Gastroesophageal sphincter (tissue), 4 donors: ENCODE measurements around the gene HDAC4. TPM values are rescaled to one million over a fixed set of nuclear protein-coding genes. Genes with fewer than 3 reads are reported as not detected.
A peak's percentile ranks its signal among the peaks of the same experiment; 100 is the strongest.

Source experiments
- ATAC-seq: fragments of 150-250 bp; one replicate; pipeline ENCODE4 v1.9.1; 2016; ENCODE audit warnings: mild to moderate bottlenecking, moderate library complexity
- H3K27ac ChIP-seq, 4 donors: fragments of 200-600 bp; sonication (generic) in 3 of 4; 1 replicate in 3 of 4; 2 replicates in 1 of 4; pipeline ENCODE4 v1.5.1; 2016 to 2019
- H3K27me3 ChIP-seq: fragments of 200-600 bp; sonication (generic); one replicate; pipeline ENCODE4 v1.5.1; 2019
- H3K36me3 ChIP-seq, 2 donors: fragments of 200-600 bp; sonication (generic); one replicate each; pipeline ENCODE4 v1.5.1; 2019; ENCODE audit warnings: control low read depth in 1 of 2
- H3K4me1 ChIP-seq, 3 donors: fragments of 200-600 bp; sonication (generic); 1 replicate in 2 of 3; 2 replicates in 1 of 3; pipeline ENCODE4 v1.5.1; 2016 to 2019; ENCODE audit warnings: control low read depth in 2 of 3
- H3K4me3 ChIP-seq, 2 donors: fragments of 200-600 bp; sonication (generic); one replicate each; pipeline ENCODE4 v1.5.1; 2019; ENCODE audit warnings: mild to moderate bottlenecking in 1 of 2, moderate library complexity in 1 of 2
- H3K9me3 ChIP-seq, 3 donors: fragments of 200-600 bp; sonication (generic); one replicate each; pipeline ENCODE4 v1.5.1; 2017 to 2019; ENCODE audit warnings: control low read depth in 2 of 3
- CTCF ChIP-seq, 4 experiments: fragments of 200-600 bp in 2 of 4; fragments of 450-650 bp in 2 of 4; sonication (generic) in 1 of 4; IDR thresholded peaks; one replicate each; pipeline ENCODE4 v1.5.1; 2017 to 2019; ENCODE audit warnings: antibody characterized with exemption in 4 of 4, mild to moderate bottlenecking in 2 of 4, moderate library complexity in 2 of 4
- EP300 ChIP-seq: sonication (generic); formaldehyde crosslinking; IDR thresholded peaks from one replicate; pipeline ENCODE4 v1.6.1; 2017; ENCODE audit warnings: antibody characterized with exemption, mild to moderate bottlenecking
- POLR2A ChIP-seq, 2 donors: fragments of 450-650 bp; IDR thresholded peaks; one replicate each; pipeline ENCODE4 v1.6.1; 2017; ENCODE audit warnings: antibody characterized with exemption in 2 of 2, mild to moderate bottlenecking in 2 of 2, moderate library complexity in 1 of 2
- POLR2AphosphoS5 ChIP-seq: sonication (generic); formaldehyde crosslinking; IDR thresholded peaks from one replicate; pipeline ENCODE4 v1.6.1; 2017; ENCODE audit warnings: antibody characterized with exemption
- WGBS, 2 donors: methylation state at CpG; one replicate each; pipeline ENCODE4 v1.1.5; 2018; ENCODE audit warnings: low coverage in 1 of 2; 5-methylcytosine and 5-hydroxymethylcytosine counted together
- total RNA-seq, 4 donors: library from RNA; depleted of rRNA; stranded (reverse); fragments of >200 nt; gene quantifications; one replicate each; pipeline ENCODE4 v1.1.0, GENCODE V29; 2016

Gene HDAC4
- total RNA-seq, 4 donors from 2014 or later, result 41.3 to 104 (median 85.8) TPM

- Histone ChIP-seq H3K4me3 (no peak overlapping the region), H3K9me3 (no peaks in the 10 kb centered on the region), H3K4me1 (peaks cover 2 to 99% (median 82%) of the 10 kb centered on the region in 3 donors), H3K36me3 (no peaks in the 10 kb centered on the region), H3K27ac (peak overlapping the region; percentile 6 to 87 (median 82)), H3K27me3 (no peaks in the 10 kb centered on the region)
- TF ChIP-seq POLR2AphosphoS5 (peak; percentile 47), POLR2A (IDR thresholded peaks at IDR 0.05) (no peak), CTCF (IDR thresholded peaks at IDR 0.05) (peak in 2 of 4 experiments; percentile 15 to 21)
- 20% methylated on average over 1 of the region's 11 CpGs; no CpG with 5 or more reads in 1 of the 2 donors for WGBS, 2 donors
- ATAC-seq, result peak; percentile 67
Measured at GRCh38 chr2:239264838-239265651, 135.8 kb downstream of the HDAC4 start.

- peaks cover 2 to 99% (median 81%) of the 10 kb centered on the region in 3 donors for H3K4me1 ChIP-seq
- ATAC-seq, result peak; percentile 10
- TF ChIP-seq POLR2A (IDR thresholded peaks at IDR 0.05), result no peak
- TF ChIP-seq EP300, result no peak
- no peak for TF ChIP-seq CTCF (IDR thresholded peaks at IDR 0.05)
- no peak for TF ChIP-seq POLR2AphosphoS5
- H3K4me3 ChIP-seq, result peak overlapping the region in 1 of 2 donors; percentile 4
- no peaks in the 10 kb centered on the region for H3K36me3 ChIP-seq
- no peaks in the 10 kb centered on the region for H3K27me3 ChIP-seq
- 83% methylated on average over 1 of the region's 9 CpGs; no CpG with 5 or more reads in 1 of the 2 donors for WGBS, 2 donors
- peak overlapping the region; percentile 6 to 87 (median 82) for H3K27ac ChIP-seq
- H3K9me3 ChIP-seq, result no peaks in the 10 kb centered on the region
Measured at GRCh38 chr2:239264492-239264837, 136.4 kb downstream of the HDAC4 start.

GRCh38 chr2:239263669-239264491 is 136.9 kb downstream of the HDAC4 start:
- Histone ChIP-seq H3K27me3 (no peaks in the 10 kb centered on the region), H3K36me3 (no peaks in the 10 kb centered on the region), H3K4me3 (peak overlapping the region in 1 of 2 donors; percentile 4), H3K4me1 (peaks cover 2 to 99% (median 79%) of the 10 kb centered on the region in 3 donors), H3K27ac (peak overlapping the region; percentile 6 to 87 (median 82)), H3K9me3 (no peaks in the 10 kb centered on the region)
- WGBS, 2 donors, result 60 to 82% methylated on average over 2 to 3 of the region's 28 CpGs
- no peak for ATAC-seq
- no peak for TF ChIP-seq EP300
- TF ChIP-seq POLR2A (IDR thresholded peaks at IDR 0.05), result no peak
- no peak for TF ChIP-seq POLR2AphosphoS5
- TF ChIP-seq CTCF (IDR thresholded peaks at IDR 0.05), result no peak

GRCh38 chr2:239263231-239263630 is 137.6 kb downstream of the HDAC4 start:
- TF ChIP-seq POLR2AphosphoS5 (no peak), EP300 (no peak), POLR2A (IDR thresholded peaks at IDR 0.05) (no peak), CTCF (IDR thresholded peaks at IDR 0.05) (no peak)
- Histone ChIP-seq H3K27ac (peak overlapping the region in 3 of 4 donors; percentile 82 to 87 (median 83)), H3K9me3 (no peaks in the 10 kb centered on the region), H3K36me3 (no peaks in the 10 kb centered on the region), H3K27me3 (no peaks in the 10 kb centered on the region), H3K4me1 (peaks cover 2 to 93% (median 73%) of the 10 kb centered on the region in 3 donors), H3K4me3 (no peak overlapping the region)
- ATAC-seq, result no peak
- no CpG with 5 or more reads among the region's 14 CpGs for WGBS, 2 donors
